GM19240 (cell line): ENCODE measurements around the gene PIK3C2B.

Experiments used
- DNase-seq: peaks from one replicate; pipeline ENCODE4 v3.0.0; 2011; ENCODE audit warnings: low spot score; ENCODE audit not compliant: insufficient read length

PIK3C2B gene

GRCh38 chr1:204478921-204479320 is 15.7 kb downstream of the PIK3C2B start:
- no peak for DNase-seq

GRCh38 chr1:204478172-204478899 is 16.3 kb downstream of the PIK3C2B start:
- no peak for DNase-seq

- DNase-seq = no peak
Measured at GRCh38 chr1:204477036-204477740, 17.4 kb downstream of the PIK3C2B start.

- no peak for DNase-seq
Measured at GRCh38 chr1:204476563-204476962, 18.0 kb downstream of the PIK3C2B start.

GRCh38 chr1:204475656-204476432 is 18.8 kb downstream of the PIK3C2B start:
- no peak for DNase-seq

- no peak for DNase-seq
Measured at GRCh38 chr1:204473400-204473965, 21.1 kb downstream of the PIK3C2B start.

- no peak for DNase-seq
Measured at GRCh38 chr1:204472660-204473059, 21.9 kb downstream of the PIK3C2B start.

GRCh38 chr1:204471687-204472086 is 22.9 kb downstream of the PIK3C2B start:
- no peak for DNase-seq

- DNase-seq = no peak
Measured at GRCh38 chr1:204469304-204469703, 25.3 kb downstream of the PIK3C2B start.

GRCh38 chr1:204468766-204469302 is 25.8 kb downstream of the PIK3C2B start:
- DNase-seq = no peak

- no peak for DNase-seq
Measured at GRCh38 chr1:204468206-204468605, 26.4 kb downstream of the PIK3C2B start.

- no peak for DNase-seq
Measured at GRCh38 chr1:204466416-204467405, 27.9 kb downstream of the PIK3C2B start.

GRCh38 chr1:204465546-204466415 is 28.8 kb downstream of the PIK3C2B start:
- peak; percentile 63 for DNase-seq

GRCh38 chr1:204464701-204465100 is 29.9 kb downstream of the PIK3C2B start:
- DNase-seq = no peak

GRCh38 chr1:204464187-204464631 is 30.4 kb downstream of the PIK3C2B start:
- no peak for DNase-seq

GRCh38 chr1:204463125-204464060 is 31.2 kb downstream of the PIK3C2B start:
- no peak for DNase-seq

GRCh38 chr1:204462229-204462561 is 32.4 kb downstream of the PIK3C2B start:
- DNase-seq = no peak
